Left lung (tissue), 10 donors: ENCODE data around the gene USP21. TPM values are rescaled to one million over a fixed set of nuclear protein-coding genes. Genes with fewer than 3 reads are reported as not detected.

ENCODE experiments used
- ATAC-seq: fragments of 200-7000 bp; cut with Tn5 transposase; one replicate; pipeline ENCODE4 v1.9.1; 2020; ENCODE audit warnings: moderate library complexity
- DNase-seq, 4 donors: peaks; one replicate each; pipeline ENCODE4 v3.0.0-alpha.2; 2013 to 2020
- H3K27ac ChIP-seq, 2 donors: fragments of 200-600 bp; sonication (generic) in 1 of 2; one replicate each; pipeline versions ENCODE4 v1.5.0 to v1.8.0; 2020 to 2021
- H3K27me3 ChIP-seq, 2 donors: fragments of 200-600 bp; sonication (generic) in 1 of 2; one replicate each; pipeline versions ENCODE4 v1.5.0 to v1.8.0; 2020 to 2021
- H3K36me3 ChIP-seq, 2 donors: fragments of 200-600 bp; sonication (generic) in 1 of 2; one replicate each; pipeline versions ENCODE4 v1.5.0 to v1.8.0; 2020 to 2021
- H3K4me1 ChIP-seq, 2 donors: fragments of 200-600 bp; one replicate each; pipeline ENCODE4 v1.8.0; 2021
- H3K4me3 ChIP-seq, 2 donors: fragments of 200-600 bp; sonication (generic) in 1 of 2; one replicate each; pipeline versions ENCODE4 v1.5.0 to v1.8.0; 2020 to 2021; ENCODE audit warnings: mild to moderate bottlenecking in 1 of 2
- H3K9me3 ChIP-seq, 2 donors: fragments of 200-600 bp; sonication (generic) in 1 of 2; one replicate each; pipeline versions ENCODE4 v1.5.0 to v1.8.0; 2020 to 2021
- intact Hi-C, 2 donors: fragments of 100-400 bp; cut with DNase I; formaldehyde crosslinking; loops; one replicate each; pipeline versions ENCODE4 v1.11.2 to v1.14.2; 2022
- polyA plus RNA-seq, 6 donors: library from polyadenylated mRNA; unstranded; fragments of 120-200 nt; gene quantifications; one replicate each; pipeline ENCODE4 v1.2.1, GENCODE V29; 2013; ENCODE audit not compliant: insufficient read length in 6 of 6
- total RNA-seq, 2 donors: library from RNA; stranded (reverse); fragmentation: NEBNext Ultra II Directional; extraction: Animal tissue kit (Norgen Biotek cat#: 25700); gene quantifications; one replicate each; pipeline ENCODE4 v1.2.1, GENCODE V29; 2021
- TF ChIP-seq, protein P1 (sequence below), 2 donors: fragments of 200-600 bp; sonication (generic) in 1 of 2; IDR thresholded peaks; one replicate each; pipeline versions ENCODE4 v1.5.0 to v1.8.0; 2021; ENCODE audit warnings: antibody characterized with exemption in 2 of 2
- donor health status: DM: no; HTN: yes; CAD: no.
- donor health status: DM: no; HTN: no; CAD: no.

Gene USP21
- total and polyA plus RNA-seq, 8 donors = 24.1 to 53.3 (median 45.5) TPM

DNA sequence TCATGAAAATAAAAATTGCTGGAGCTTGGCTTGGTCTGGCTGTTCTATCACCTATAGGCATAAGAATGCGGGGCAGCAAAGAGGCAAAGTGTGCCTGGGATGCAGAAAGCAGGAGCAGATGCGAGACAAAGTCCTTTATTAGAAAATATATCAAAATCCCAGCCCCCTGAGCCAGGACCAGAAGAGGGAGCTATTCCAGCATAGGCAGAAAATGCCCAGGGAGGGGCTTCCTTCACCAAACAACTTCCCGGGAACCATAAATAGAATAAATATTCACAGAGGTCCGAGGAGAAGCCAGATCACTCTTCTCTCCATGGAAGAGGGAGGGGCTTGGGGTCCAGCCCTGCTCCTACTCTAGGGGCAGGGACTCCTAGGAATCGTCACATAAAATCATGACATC is 11.9 kb downstream of the USP21 start:
- H3K9me3 ChIP-seq = no peaks in the 10 kb centered on the region
- H3K36me3 ChIP-seq = peaks cover 0 to 72% of the 10 kb centered on the region in 2 donors
- ATAC-seq = no peak
- no peak overlapping the region for H3K27ac ChIP-seq
- intact Hi-C loops = no loop called here
- DNase-seq = no peak
- TF ChIP-seq, protein P1, sequence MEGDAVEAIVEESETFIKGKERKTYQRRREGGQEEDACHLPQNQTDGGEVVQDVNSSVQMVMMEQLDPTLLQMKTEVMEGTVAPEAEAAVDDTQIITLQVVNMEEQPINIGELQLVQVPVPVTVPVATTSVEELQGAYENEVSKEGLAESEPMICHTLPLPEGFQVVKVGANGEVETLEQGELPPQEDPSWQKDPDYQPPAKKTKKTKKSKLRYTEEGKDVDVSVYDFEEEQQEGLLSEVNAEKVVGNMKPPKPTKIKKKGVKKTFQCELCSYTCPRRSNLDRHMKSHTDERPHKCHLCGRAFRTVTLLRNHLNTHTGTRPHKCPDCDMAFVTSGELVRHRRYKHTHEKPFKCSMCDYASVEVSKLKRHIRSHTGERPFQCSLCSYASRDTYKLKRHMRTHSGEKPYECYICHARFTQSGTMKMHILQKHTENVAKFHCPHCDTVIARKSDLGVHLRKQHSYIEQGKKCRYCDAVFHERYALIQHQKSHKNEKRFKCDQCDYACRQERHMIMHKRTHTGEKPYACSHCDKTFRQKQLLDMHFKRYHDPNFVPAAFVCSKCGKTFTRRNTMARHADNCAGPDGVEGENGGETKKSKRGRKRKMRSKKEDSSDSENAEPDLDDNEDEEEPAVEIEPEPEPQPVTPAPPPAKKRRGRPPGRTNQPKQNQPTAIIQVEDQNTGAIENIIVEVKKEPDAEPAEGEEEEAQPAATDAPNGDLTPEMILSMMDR (IDR thresholded peaks at IDR 0.05) = no peak
- peaks cover 12 to 33% of the 10 kb centered on the region in 2 donors for H3K4me1 ChIP-seq
- no peaks in the 10 kb centered on the region for H3K27me3 ChIP-seq
- H3K4me3 ChIP-seq = no peak overlapping the region

DNA sequence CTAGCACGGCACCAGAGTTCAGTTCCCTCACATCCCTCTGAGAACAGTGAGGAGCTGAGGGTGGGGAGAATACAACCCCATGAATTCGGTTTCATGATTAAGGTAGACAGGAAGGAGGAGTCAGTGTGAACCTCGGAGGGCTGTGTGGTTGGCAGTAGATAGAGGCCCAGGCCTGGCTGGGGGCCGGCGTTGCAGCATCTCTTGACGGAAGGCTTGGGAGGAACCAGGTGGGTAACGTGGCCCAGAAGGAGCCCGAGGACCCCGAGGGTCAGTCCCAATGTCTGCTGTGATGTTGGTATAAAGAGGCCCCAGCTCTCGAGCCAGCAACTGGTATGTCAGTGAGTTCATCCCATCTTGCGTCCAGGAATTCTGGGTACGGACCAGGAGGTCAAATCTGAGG is 12.4 kb downstream of the USP21 start:
- H3K4me1 ChIP-seq = peaks cover 17 to 34% of the 10 kb centered on the region in 2 donors
- H3K27me3 ChIP-seq = no peaks in the 10 kb centered on the region
- no peak overlapping the region for H3K4me3 ChIP-seq
- intact Hi-C loops = no loop called here
- peaks cover 0 to 72% of the 10 kb centered on the region in 2 donors for H3K36me3 ChIP-seq
- TF ChIP-seq, protein P1 (IDR thresholded peaks at IDR 0.05) = no peak
- no peaks in the 10 kb centered on the region for H3K9me3 ChIP-seq
- DNase-seq = peak in 1 of 4 donors; percentile 22
- no peak overlapping the region for H3K27ac ChIP-seq
- ATAC-seq = no peak

DNA sequence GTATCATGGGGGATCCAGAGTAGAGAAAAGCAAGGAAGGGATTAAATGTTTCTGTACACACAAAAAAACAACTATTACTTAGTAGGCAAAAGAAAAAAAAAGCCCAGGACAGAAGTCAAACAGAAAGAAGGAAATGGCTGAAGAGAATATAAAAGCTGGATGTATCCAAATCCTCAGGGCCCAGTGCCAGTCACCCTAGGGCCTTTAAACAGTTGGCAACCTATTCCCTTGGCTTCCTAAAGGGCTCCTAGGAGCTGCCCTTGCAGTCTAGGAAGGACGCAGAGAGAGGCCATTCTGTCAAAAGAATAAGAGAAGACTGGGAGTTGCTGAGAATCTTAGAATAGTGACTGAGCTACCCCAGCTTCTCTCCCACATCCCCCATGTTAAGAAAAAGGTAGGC is 13.0 kb downstream of the USP21 start:
- DNase-seq = no peak
- Histone ChIP-seq H3K36me3 (peaks cover 0 to 72% of the 10 kb centered on the region in 2 donors), H3K4me3 (no peak overlapping the region), H3K4me1 (peaks cover 13 to 29% of the 10 kb centered on the region in 2 donors), H3K27me3 (no peaks in the 10 kb centered on the region), H3K27ac (no peak overlapping the region), H3K9me3 (no peaks in the 10 kb centered on the region)
- TF ChIP-seq, protein P1 (IDR thresholded peaks at IDR 0.05) = no peak
- intact Hi-C loops = no loop called here
- ATAC-seq = no peak

DNA sequence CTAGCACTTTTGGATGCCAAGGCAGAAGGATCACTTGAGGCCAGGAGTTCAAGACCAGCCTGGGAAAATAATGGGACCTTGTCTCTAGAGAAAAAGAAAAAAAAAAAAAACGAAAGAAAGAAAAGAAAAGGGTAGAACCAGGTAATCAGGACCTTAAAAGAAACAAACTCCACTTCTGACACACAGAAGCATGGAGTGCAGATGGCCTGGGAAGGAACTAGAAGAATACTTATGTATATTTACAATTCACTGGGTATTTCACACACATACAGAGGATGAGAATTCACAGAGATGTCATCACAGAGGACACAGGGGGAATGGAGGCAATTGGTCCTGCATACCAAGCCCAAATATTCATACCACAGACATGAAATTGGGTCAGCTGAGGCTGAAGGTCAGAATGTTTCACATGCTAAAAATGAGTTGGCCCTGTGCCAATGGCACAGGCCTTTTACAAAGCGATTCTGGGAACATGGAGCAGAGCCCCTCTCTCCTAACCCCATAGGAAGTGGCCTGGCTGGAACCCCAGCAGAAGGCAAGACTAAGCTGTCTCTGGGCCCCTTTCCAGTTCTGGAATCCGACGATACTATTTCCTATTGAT is 13.6 kb downstream of the USP21 start:
- intact Hi-C loops = no loop called here
- TF ChIP-seq, protein P1 (IDR thresholded peaks at IDR 0.05) = no peak
- Histone ChIP-seq H3K27ac (no peak overlapping the region), H3K4me1 (peaks cover 13 to 27% of the 10 kb centered on the region in 2 donors), H3K4me3 (no peak overlapping the region), H3K9me3 (no peaks in the 10 kb centered on the region), H3K27me3 (no peaks in the 10 kb centered on the region), H3K36me3 (peaks cover 0 to 72% of the 10 kb centered on the region in 2 donors)
- ATAC-seq (no peak), DNase-seq (no peak)

DNA sequence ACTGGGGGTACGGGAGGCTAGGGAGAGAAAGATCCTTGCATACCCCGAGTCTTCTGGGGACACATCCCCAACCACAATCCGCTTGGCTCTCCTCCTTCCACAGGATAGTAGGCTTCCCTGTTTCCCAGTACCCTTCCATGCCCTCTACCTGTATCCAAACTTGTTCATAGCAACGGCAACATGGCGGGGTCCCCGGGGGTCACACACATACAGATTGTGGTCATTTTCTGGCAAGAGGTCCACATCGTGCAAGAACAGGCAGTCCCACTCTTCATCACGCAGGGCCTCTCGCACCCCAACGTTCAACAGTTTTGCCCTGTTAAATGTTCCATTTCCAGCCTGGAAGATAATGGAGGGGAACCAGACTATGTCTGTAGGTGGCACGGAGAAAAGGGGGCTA is 14.4 kb downstream of the USP21 start:
- TF ChIP-seq, protein P1 (IDR thresholded peaks at IDR 0.05) = no peak
- ATAC-seq = no peak
- no peaks in the 10 kb centered on the region for H3K27me3 ChIP-seq
- H3K36me3 ChIP-seq = peaks cover 0 to 70% of the 10 kb centered on the region in 2 donors
- intact Hi-C loops = no loop called here
- H3K4me1 ChIP-seq = peaks cover 13 to 30% of the 10 kb centered on the region in 2 donors
- H3K27ac ChIP-seq = no peak overlapping the region
- H3K9me3 ChIP-seq = no peaks in the 10 kb centered on the region
- no peak overlapping the region for H3K4me3 ChIP-seq
- DNase-seq = no peak
